H9 (cell line): ENCODE results near the gene CABLES2. TPM values are rescaled to one million over a fixed set of nuclear protein-coding genes. Genes with fewer than 3 reads are reported as not detected.

Experiments used
- DNase-seq: peaks from one replicate; pipeline ENCODE4 v3.0.0-alpha.2; 2017
- H2AFZ ChIP-seq: one replicate; pipeline ENCODE4 v1.6.1; 2013; ENCODE audit warnings: mild to moderate bottlenecking, low read length, control low read depth, moderate library complexity
- H2AK5ac ChIP-seq: 2 replicates; pipeline ENCODE4 v1.6.1; 2013; ENCODE audit warnings: low read length, control low read depth, mixed read lengths; ENCODE audit not compliant: insufficient read length
- H2BK120ac ChIP-seq: one replicate; pipeline ENCODE4 v1.6.1; 2013; ENCODE audit warnings: low read depth, mild to moderate bottlenecking, low read length, control low read depth, inconsistent platforms; ENCODE audit not compliant: poor library complexity, severe bottlenecking
- H2BK12ac ChIP-seq: 2 replicates; pipeline ENCODE4 v1.6.1; 2013; ENCODE audit warnings: low read length, control low read depth, mixed read lengths, low read depth; ENCODE audit not compliant: insufficient read length
- H2BK15ac ChIP-seq: 2 replicates; pipeline ENCODE4 v1.6.1; 2013; ENCODE audit warnings: low read depth, low read length, control low read depth
- H2BK20ac ChIP-seq: one replicate; pipeline ENCODE4 v1.6.1; 2013; ENCODE audit warnings: low read depth, mild to moderate bottlenecking, low read length, control low read depth, inconsistent platforms; ENCODE audit not compliant: poor library complexity, severe bottlenecking
- H2BK5ac ChIP-seq: 2 replicates; pipeline ENCODE4 v1.6.1; 2013; ENCODE audit warnings: low read length, control low read depth, mixed read lengths; ENCODE audit not compliant: insufficient read length
- H3K14ac ChIP-seq: 2 replicates; pipeline ENCODE4 v1.6.1; 2013; ENCODE audit warnings: low read length, control low read depth; ENCODE audit not compliant: insufficient read depth
- H3K18ac ChIP-seq: 2 replicates; pipeline ENCODE4 v1.6.1; 2013; ENCODE audit warnings: low read depth, mild to moderate bottlenecking, mixed read lengths, low read length, control low read depth; ENCODE audit not compliant: insufficient read length
- H3K23ac ChIP-seq: 2 replicates; pipeline ENCODE4 v1.6.1; 2013; ENCODE audit warnings: low read length, control low read depth, mixed read lengths, low read depth; ENCODE audit not compliant: insufficient read length
- H3K23me2 ChIP-seq: 2 replicates; pipeline ENCODE4 v1.6.1; 2013; ENCODE audit warnings: low read depth, mild to moderate bottlenecking, mixed read lengths, low read length, control low read depth; ENCODE audit not compliant: insufficient read length, poor library complexity, severe bottlenecking
- H3K27ac ChIP-seq: 2 replicates; pipeline ENCODE4 v1.5.1; 2013; ENCODE audit warnings: low read length, control low read depth, mixed read lengths, low read depth; ENCODE audit not compliant: insufficient read length
- H3K27me3 ChIP-seq: 2 replicates; pipeline ENCODE4 v1.6.1; 2013; ENCODE audit warnings: low read length, control low read depth, inconsistent platforms; ENCODE audit not compliant: insufficient read depth
- H3K4ac ChIP-seq: 2 replicates; pipeline ENCODE4 v1.6.1; 2013; ENCODE audit warnings: low read depth, mild to moderate bottlenecking, control low read depth, inconsistent platforms, low read length, moderate library complexity
- H3K4me1 ChIP-seq: 2 replicates; pipeline ENCODE4 v1.6.1; 2013; ENCODE audit warnings: low read length, control low read depth, inconsistent platforms; ENCODE audit not compliant: insufficient read depth
- H3K4me2 ChIP-seq: 2 replicates; pipeline ENCODE4 v1.6.1; 2013; ENCODE audit warnings: low read length, control low read depth, mixed read lengths; ENCODE audit not compliant: insufficient read length, insufficient read depth
- H3K56ac ChIP-seq: 2 replicates; pipeline ENCODE4 v1.6.1; 2013; ENCODE audit warnings: low read depth, mild to moderate bottlenecking, mixed read lengths, low read length, control low read depth; ENCODE audit not compliant: insufficient read length
- H3K79me1 ChIP-seq: 2 replicates; pipeline ENCODE4 v1.6.1; 2013; ENCODE audit warnings: low read depth, mild to moderate bottlenecking, moderate library complexity, low read length, control low read depth, inconsistent platforms; ENCODE audit not compliant: insufficient read depth, poor library complexity, severe bottlenecking
- H3K79me2 ChIP-seq: 2 replicates; pipeline ENCODE4 v1.6.1; 2013; ENCODE audit warnings: low read length, control low read depth, inconsistent platforms; ENCODE audit not compliant: insufficient read depth
- H3K9ac ChIP-seq: 2 replicates; pipeline ENCODE4 v1.6.1; 2013; ENCODE audit warnings: low read length, control low read depth, mixed read lengths; ENCODE audit not compliant: insufficient read length; ENCODE audit errors: extremely low read depth
- H3K9me3 ChIP-seq: one replicate; pipeline ENCODE4 v1.6.1; 2013; ENCODE audit warnings: low read depth, low read length, inconsistent platforms; ENCODE audit not compliant: control insufficient read depth
- H3T11ph ChIP-seq: one replicate; pipeline ENCODE4 v1.6.1; 2013; ENCODE audit warnings: mild to moderate bottlenecking, low read length, control low read depth, inconsistent platforms
- H4K20me1 ChIP-seq: one replicate; pipeline ENCODE4 v1.6.1; 2013; ENCODE audit not compliant: control insufficient read depth, insufficient read length, insufficient read depth
- H4K5ac ChIP-seq: 2 replicates; pipeline ENCODE4 v1.6.1; 2013; ENCODE audit warnings: low read depth, mild to moderate bottlenecking, mixed read lengths, low read length, control low read depth; ENCODE audit not compliant: insufficient read length
- H4K8ac ChIP-seq: replicated peaks from 2 replicates; pipeline ENCODE4 v1.6.1; 2013; ENCODE audit warnings: low read length, control low read depth, mixed read lengths, low read depth; ENCODE audit not compliant: insufficient read length
- H4K91ac ChIP-seq: 2 replicates; pipeline ENCODE4 v1.6.1; 2013; ENCODE audit warnings: low read depth, mild to moderate bottlenecking, moderate library complexity, mixed read lengths, low read length, control low read depth; ENCODE audit not compliant: insufficient read length
- H3K27ac Mint-ChIP-seq, 3 experiments: 2 replicates in 2 of 3; 3 replicates in 1 of 3; pipeline ENCODE4 v1.8.0; 2020 to 2021; ENCODE audit warnings: mixed read lengths in 3 of 3, mild to moderate bottlenecking in 1 of 3, moderate library complexity in 1 of 3
- H3K27me3 Mint-ChIP-seq: 2 replicates; pipeline ENCODE4 v1.8.0; 2021; ENCODE audit warnings: low read depth, mild to moderate bottlenecking, moderate library complexity, mixed read lengths
- H3K36me3 Mint-ChIP-seq, 3 experiments: 2 replicates in 2 of 3; 3 replicates in 1 of 3; pipeline ENCODE4 v1.8.0; 2020 to 2021; ENCODE audit warnings: low read depth in 3 of 3, mixed read lengths in 3 of 3; ENCODE audit not compliant: insufficient read depth in 1 of 3
- H3K4me1 Mint-ChIP-seq, 2 experiments: 2 replicates each; pipeline ENCODE4 v1.8.0; 2020; ENCODE audit warnings: mixed read lengths in 2 of 2
- H3K4me3 Mint-ChIP-seq, 2 experiments: 2 replicates in 1 of 2; 3 replicates in 1 of 2; pipeline ENCODE4 v1.8.0; 2020 to 2021; ENCODE audit warnings: mild to moderate bottlenecking in 2 of 2, mixed read lengths in 2 of 2, moderate library complexity in 1 of 2
- H3K9me3 Mint-ChIP-seq, 2 experiments: 2 replicates in 1 of 2; 3 replicates in 1 of 2; pipeline ENCODE4 v1.8.0; 2020; ENCODE audit warnings: mild to moderate bottlenecking in 2 of 2, mixed read lengths in 2 of 2, moderate library complexity in 1 of 2
- WGBS: extraction: QIAGEN DNeasy Blood & Tissue Kit; methylation state at CpG from one replicate; pipeline ENCODE4 v1.1.7; 2013; ENCODE audit warnings: missing lambda C conversion rate, low lambda C conversion rate, mixed read lengths; ENCODE audit not compliant: insufficient read length; ENCODE audit errors: extremely low coverage; 5-methylcytosine and 5-hydroxymethylcytosine counted together
- total RNA-seq: library from RNA; stranded (reverse); gene quantifications from 2 replicates; pipeline ENCODE4 v1.2.1, GENCODE V29; 2021
- TF ChIP-seq, protein P1 (sequence below): fragments of 200-600 bp; sonication (generic); conservative IDR thresholded peaks from 3 replicates; pipeline ENCODE4 v1.8.0; 2021; ENCODE audit warnings: antibody characterized with exemption, mild to moderate bottlenecking

CABLES2 gene
- total RNA-seq, 1 experiment from 2014 or later = 10.8 TPM

DNA sequence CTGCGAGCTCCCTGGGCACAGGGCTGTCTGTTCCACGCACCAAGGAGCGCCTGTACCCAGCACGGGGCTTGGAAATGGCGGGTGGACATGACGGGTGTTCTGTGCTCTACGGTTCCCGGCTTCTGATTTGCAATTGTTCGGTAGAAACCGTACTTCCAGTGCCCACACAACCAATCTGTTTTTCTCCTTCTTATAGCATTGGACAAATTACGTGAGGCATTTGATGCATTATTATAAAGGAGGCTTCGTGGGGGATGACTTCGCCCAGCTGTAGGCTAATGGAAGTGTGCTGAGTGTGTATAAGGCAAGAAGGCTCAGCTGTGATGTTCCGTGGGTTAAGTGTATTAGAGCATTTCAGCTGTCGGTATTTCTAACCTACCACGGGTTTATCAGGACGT, 30.0 kb downstream of the CABLES2 start:
- Mint-ChIP-seq H3K4me3 (no peak overlapping the region; a peak in 1 of 5 replicates), H3K9me3 (peaks cover 5 to 14% of the 10 kb centered on the region in 2 experiments), H3K4me1 (peaks cover 17 to 22% of the 10 kb centered on the region in 2 experiments), H3K27me3 (peaks cover 2% of the 10 kb centered on the region; the same call in 1 of the 2 replicates), H3K36me3 (peaks cover 6 to 16% (median 9%) of the 10 kb centered on the region in 3 experiments), H3K27ac (peak overlapping the region; percentile 90 to 94 (median 92); a peak in 6 of 7 replicates)
- WGBS = no CpG with 5 or more reads among the region's 17 CpGs
- peak overlapping the region; percentile 12 for H3K18ac ChIP-seq
- H3K23ac ChIP-seq = no peak overlapping the region
- no peak overlapping the region for H2AFZ ChIP-seq
- H2BK20ac ChIP-seq = no peak overlapping the region
- H3K9ac ChIP-seq = no peak overlapping the region
- H4K91ac ChIP-seq = no peak overlapping the region
- H3K79me2 ChIP-seq = no peaks in the 10 kb centered on the region
- no peaks in the 10 kb centered on the region for H3K79me1 ChIP-seq
- no peak overlapping the region for H2BK120ac ChIP-seq
- H3K4ac ChIP-seq = no peak overlapping the region
- H2BK15ac ChIP-seq = no peak overlapping the region
- H3K4me2 ChIP-seq = no peak overlapping the region
- H3K27me3 ChIP-seq = no peaks in the 10 kb centered on the region
- no peaks in the 10 kb centered on the region for H4K20me1 ChIP-seq
- no peaks in the 10 kb centered on the region for H3K23me2 ChIP-seq
- no peak overlapping the region for H3K56ac ChIP-seq
- H4K8ac ChIP-seq = no peak overlapping the region
- H3K4me1 ChIP-seq = no peaks in the 10 kb centered on the region; the same call in 1 of the 2 replicates
- no peak overlapping the region for H2BK12ac ChIP-seq
- H3K9me3 ChIP-seq = no peaks in the 10 kb centered on the region
- H3K14ac ChIP-seq = no peak overlapping the region
- H2BK5ac ChIP-seq = no peak overlapping the region
- H2AK5ac ChIP-seq = no peak overlapping the region
- no peak for DNase-seq
- H3K27ac ChIP-seq = no peak overlapping the region
- TF ChIP-seq, protein P1, sequence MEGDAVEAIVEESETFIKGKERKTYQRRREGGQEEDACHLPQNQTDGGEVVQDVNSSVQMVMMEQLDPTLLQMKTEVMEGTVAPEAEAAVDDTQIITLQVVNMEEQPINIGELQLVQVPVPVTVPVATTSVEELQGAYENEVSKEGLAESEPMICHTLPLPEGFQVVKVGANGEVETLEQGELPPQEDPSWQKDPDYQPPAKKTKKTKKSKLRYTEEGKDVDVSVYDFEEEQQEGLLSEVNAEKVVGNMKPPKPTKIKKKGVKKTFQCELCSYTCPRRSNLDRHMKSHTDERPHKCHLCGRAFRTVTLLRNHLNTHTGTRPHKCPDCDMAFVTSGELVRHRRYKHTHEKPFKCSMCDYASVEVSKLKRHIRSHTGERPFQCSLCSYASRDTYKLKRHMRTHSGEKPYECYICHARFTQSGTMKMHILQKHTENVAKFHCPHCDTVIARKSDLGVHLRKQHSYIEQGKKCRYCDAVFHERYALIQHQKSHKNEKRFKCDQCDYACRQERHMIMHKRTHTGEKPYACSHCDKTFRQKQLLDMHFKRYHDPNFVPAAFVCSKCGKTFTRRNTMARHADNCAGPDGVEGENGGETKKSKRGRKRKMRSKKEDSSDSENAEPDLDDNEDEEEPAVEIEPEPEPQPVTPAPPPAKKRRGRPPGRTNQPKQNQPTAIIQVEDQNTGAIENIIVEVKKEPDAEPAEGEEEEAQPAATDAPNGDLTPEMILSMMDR = no peak
- no peak overlapping the region for H4K5ac ChIP-seq
- no peak overlapping the region for H3T11ph ChIP-seq
